ENCODE data around the gene PPM1F. TPM values are rescaled to one million over a fixed set of nuclear protein-coding genes. Genes with fewer than 3 reads are reported as not detected.

Gene PPM1F
- total and polyA plus RNA-seq, 3 experiments from 2014 or later: 9.2 to 29.1 (median 25.4) TPM

- Mint-ChIP-seq H3K4me3 (peak overlapping the region; percentile 88 to 95 (median 90)), H3K27me3 (no peaks in the 10 kb centered on the region), H3K36me3 (peaks cover 0 to 25% (median 2%) of the 10 kb centered on the region in 3 donors), H3K4me1 (peaks cover 39 to 53% (median 44%) of the 10 kb centered on the region in 3 donors), H3K9me3 (no peaks in the 10 kb centered on the region), H3K27ac (peak overlapping the region; percentile 75 to 94 (median 86))
- H3K9me3 ChIP-seq (ENCODE audit: low read length): no peaks in the 10 kb centered on the region
- peak overlapping the region; percentile 98 for H3K27ac ChIP-seq (ENCODE audit: low read depth, low read length)
- H3K4me3 ChIP-seq (ENCODE audit: low read length): peak overlapping the region; percentile 93
- H3K4me1 ChIP-seq (ENCODE audit: insufficient read depth, low read length): peaks cover 17% of the 10 kb centered on the region
- no peak for DNase-seq
- POLR2A ChIA-PET: no interaction called here
- no peaks in the 10 kb centered on the region for H3K36me3 ChIP-seq (ENCODE audit: insufficient read depth, low read length)
- CTCF ChIA-PET: interaction anchor here (2.3 kb wide), 1 partner anchor 10 kb away, joined by 18 read pairs; no protein-coding TSS in a partner anchor
- no peaks in the 10 kb centered on the region for H3K27me3 ChIP-seq (ENCODE audit: insufficient read depth, low read length, poor library complexity, severe bottlenecking)
Observed at GRCh38 chr22:21981874-21982273, 29.2 kb upstream of the PPM1F start.

DNA sequence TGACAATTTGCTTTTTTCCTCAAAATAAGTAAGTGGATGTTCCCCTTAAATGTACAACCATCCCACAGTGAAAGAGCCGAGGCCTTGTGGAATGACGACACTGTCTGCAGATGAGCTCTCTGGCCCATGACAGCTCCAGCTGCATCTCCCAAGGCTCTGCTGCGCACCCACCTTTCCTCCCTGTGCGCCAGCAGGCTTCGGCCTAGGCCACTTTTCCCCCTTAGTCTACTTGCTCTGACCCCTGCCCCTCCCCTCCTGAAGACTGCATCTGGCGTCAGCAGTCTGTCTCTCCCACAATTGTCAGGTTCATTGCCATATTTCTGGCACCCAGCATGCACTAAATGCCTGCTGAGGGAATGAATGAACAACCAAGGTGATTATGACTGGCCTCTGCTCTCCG lies 27.9 kb upstream of the PPM1F start:
- ChIA-PET POLR2A (no interaction called here), CTCF (interaction anchor here (2.3 kb wide), 1 partner anchor 8 kb away, joined by 18 read pairs; no protein-coding TSS in a partner anchor)
- Mint-ChIP-seq H3K36me3 (peaks cover 0 to 36% (median 2%) of the 10 kb centered on the region in 3 donors), H3K27ac (peak overlapping the region in 5 of 8 donors; percentile 26 to 88 (median 51)), H3K27me3 (no peaks in the 10 kb centered on the region), H3K4me1 (peaks cover 47 to 62% (median 52%) of the 10 kb centered on the region in 3 donors), H3K9me3 (no peaks in the 10 kb centered on the region), H3K4me3 (peak overlapping the region in 6 of 7 donors; percentile 12 to 90 (median 62))
- H3K9me3 ChIP-seq (ENCODE audit: low read length): no peaks in the 10 kb centered on the region
- peaks cover 17% of the 10 kb centered on the region for H3K4me1 ChIP-seq (ENCODE audit: insufficient read depth, low read length)
- no peaks in the 10 kb centered on the region for H3K27me3 ChIP-seq (ENCODE audit: insufficient read depth, low read length, poor library complexity, severe bottlenecking)
- H3K4me3 ChIP-seq (ENCODE audit: low read length): no peak overlapping the region
- H3K36me3 ChIP-seq (ENCODE audit: insufficient read depth, low read length): peaks cover 8% of the 10 kb centered on the region
- no peak overlapping the region for H3K27ac ChIP-seq (ENCODE audit: low read depth, low read length)
- DNase-seq: no peak

DNA sequence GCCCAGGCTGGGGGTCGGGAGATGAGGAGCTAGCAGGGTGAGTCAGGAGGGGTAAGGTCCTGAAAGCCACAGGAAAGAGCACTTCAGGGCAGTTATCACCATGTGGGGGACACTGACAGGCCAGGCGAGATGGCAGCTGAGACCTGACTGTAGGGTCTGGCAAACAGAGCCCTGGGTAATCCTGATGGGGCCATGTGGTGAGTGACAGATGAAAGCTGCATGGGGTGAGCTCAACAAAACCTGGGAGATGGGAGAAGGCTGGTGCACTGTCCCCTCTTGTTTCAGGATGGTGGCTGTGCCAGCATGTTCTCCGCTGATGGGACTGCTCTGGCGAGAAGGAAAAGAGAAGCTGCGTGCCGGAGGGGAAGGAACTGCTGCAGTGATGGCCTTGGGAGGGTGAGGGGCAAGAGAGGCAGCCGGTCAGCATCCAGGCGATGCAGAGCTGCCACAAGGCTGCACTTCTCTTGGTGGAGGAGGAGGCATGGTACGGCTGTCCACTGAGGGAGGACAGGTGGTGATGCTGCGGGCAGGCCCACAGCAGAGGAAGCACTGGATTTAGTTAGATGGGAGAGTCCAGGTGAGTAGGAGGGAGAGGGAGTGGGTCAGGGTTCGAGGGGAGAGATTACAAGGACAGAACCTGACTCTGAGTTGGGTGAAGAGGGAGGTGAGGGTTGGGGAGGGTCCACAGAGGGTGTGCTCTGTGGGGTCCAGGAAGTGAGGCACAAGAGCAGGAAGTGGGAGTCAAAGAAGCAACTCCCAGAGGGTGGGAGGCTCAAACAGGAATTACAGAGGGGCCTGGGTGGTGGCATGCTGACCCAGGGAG lies 26.1 kb upstream of the PPM1F start:
- ChIA-PET CTCF (no interaction called here), POLR2A (no interaction called here)
- H3K4me3 ChIP-seq (ENCODE audit: low read length): no peak overlapping the region
- peaks cover 0 to 54% (median 6%) of the 10 kb centered on the region in 3 donors for H3K36me3 Mint-ChIP-seq
- no peak for DNase-seq
- peak overlapping the region in 3 of 7 donors; percentile 8 to 66 (median 24) for H3K4me3 Mint-ChIP-seq
- H3K4me1 ChIP-seq (ENCODE audit: insufficient read depth, low read length): peaks cover 17% of the 10 kb centered on the region
- H3K4me1 Mint-ChIP-seq: peaks cover 46 to 63% (median 52%) of the 10 kb centered on the region in 3 donors
- H3K27me3 Mint-ChIP-seq: no peaks in the 10 kb centered on the region
- H3K27ac ChIP-seq (ENCODE audit: low read depth, low read length): no peak overlapping the region
- peaks cover 26% of the 10 kb centered on the region for H3K36me3 ChIP-seq (ENCODE audit: insufficient read depth, low read length)
- peak overlapping the region in 7 of 8 donors; percentile 5 to 72 (median 32) for H3K27ac Mint-ChIP-seq
- H3K9me3 ChIP-seq (ENCODE audit: low read length): no peaks in the 10 kb centered on the region
- H3K27me3 ChIP-seq (ENCODE audit: insufficient read depth, low read length, poor library complexity, severe bottlenecking): no peaks in the 10 kb centered on the region
- no peaks in the 10 kb centered on the region for H3K9me3 Mint-ChIP-seq

DNA sequence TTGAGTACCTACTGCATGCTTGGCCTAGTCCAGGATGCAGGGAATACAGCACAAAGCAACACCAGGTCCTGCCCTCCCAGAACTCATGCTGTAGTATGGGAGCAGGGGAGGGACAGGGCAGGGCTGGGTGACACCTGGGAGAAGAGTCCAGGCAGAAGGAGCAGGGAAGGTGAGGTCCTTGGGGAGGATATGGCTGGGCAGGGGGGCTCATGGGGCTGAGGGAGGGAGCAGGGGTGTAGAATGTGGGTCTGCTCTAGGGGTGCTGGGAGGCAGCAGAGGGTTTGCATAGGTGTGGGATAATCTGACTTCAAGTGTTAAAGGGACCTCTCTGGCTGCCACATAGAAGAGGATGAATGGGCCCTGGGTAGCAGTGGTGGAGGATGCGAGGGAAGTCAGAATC lies 25.2 kb upstream of the PPM1F start:
- no peaks in the 10 kb centered on the region for H3K9me3 Mint-ChIP-seq
- DNase-seq: no peak
- no peak overlapping the region for H3K4me3 Mint-ChIP-seq
- H3K36me3 Mint-ChIP-seq: peaks cover 0 to 64% (median 6%) of the 10 kb centered on the region in 3 donors
- Histone ChIP-seq H3K4me1 (ENCODE audit: insufficient read depth, low read length) (peaks cover 17% of the 10 kb centered on the region), H3K36me3 (ENCODE audit: insufficient read depth, low read length) (peaks cover 29% of the 10 kb centered on the region), H3K4me3 (ENCODE audit: low read length) (no peak overlapping the region), H3K27me3 (ENCODE audit: insufficient read depth, low read length, poor library complexity, severe bottlenecking) (no peaks in the 10 kb centered on the region), H3K9me3 (ENCODE audit: low read length) (no peaks in the 10 kb centered on the region), H3K27ac (ENCODE audit: low read depth, low read length) (no peak overlapping the region)
- H3K27me3 Mint-ChIP-seq: no peaks in the 10 kb centered on the region
- H3K27ac Mint-ChIP-seq: peak overlapping the region in 3 of 8 donors; percentile 4 to 87 (median 64)
- POLR2A ChIA-PET: interaction anchor here (0.6 kb wide), 1 partner anchor 122 kb away, joined by 4 read pairs; no protein-coding TSS in a partner anchor
- peaks cover 46 to 62% (median 51%) of the 10 kb centered on the region in 3 donors for H3K4me1 Mint-ChIP-seq
- CTCF ChIA-PET: no interaction called here

GRCh38 chr22:21975854-21976345 lies 23.3 kb upstream of the PPM1F start:
- no peak for DNase-seq
- H3K4me3 ChIP-seq (ENCODE audit: low read length): no peak overlapping the region
- CTCF ChIA-PET: no interaction called here
- H3K4me1 ChIP-seq (ENCODE audit: insufficient read depth, low read length): peaks cover 2% of the 10 kb centered on the region
- POLR2A ChIA-PET: interaction anchor here (0.5 kb wide), 1 partner anchor 241 kb away, joined by 3 read pairs; no protein-coding TSS in a partner anchor
- H3K27me3 ChIP-seq (ENCODE audit: insufficient read depth, low read length, poor library complexity, severe bottlenecking): no peaks in the 10 kb centered on the region
- peaks cover 33 to 46% (median 34%) of the 10 kb centered on the region in 3 donors for H3K4me1 Mint-ChIP-seq
- peaks cover 0 to 78% (median 8%) of the 10 kb centered on the region in 3 donors for H3K36me3 Mint-ChIP-seq
- H3K9me3 Mint-ChIP-seq: no peaks in the 10 kb centered on the region
- no peak overlapping the region for H3K4me3 Mint-ChIP-seq
- H3K36me3 ChIP-seq (ENCODE audit: insufficient read depth, low read length): peaks cover 40% of the 10 kb centered on the region
- H3K9me3 ChIP-seq (ENCODE audit: low read length): no peaks in the 10 kb centered on the region
- H3K27ac ChIP-seq (ENCODE audit: low read depth, low read length): no peak overlapping the region
- peak overlapping the region in 2 of 8 donors; percentile 27 to 65 for H3K27ac Mint-ChIP-seq
- no peaks in the 10 kb centered on the region for H3K27me3 Mint-ChIP-seq

GRCh38 chr22:21975273-21975672 lies 22.6 kb upstream of the PPM1F start:
- no peaks in the 10 kb centered on the region for H3K27me3 Mint-ChIP-seq
- H3K27ac Mint-ChIP-seq: peak overlapping the region in 1 of 8 donors; percentile 65
- Histone ChIP-seq H3K4me3 (ENCODE audit: low read length) (no peak overlapping the region), H3K9me3 (ENCODE audit: low read length) (no peaks in the 10 kb centered on the region), H3K36me3 (ENCODE audit: insufficient read depth, low read length) (peaks cover 45% of the 10 kb centered on the region), H3K4me1 (ENCODE audit: insufficient read depth, low read length) (no peaks in the 10 kb centered on the region), H3K27me3 (ENCODE audit: insufficient read depth, low read length, poor library complexity, severe bottlenecking) (no peaks in the 10 kb centered on the region), H3K27ac (ENCODE audit: low read depth, low read length) (no peak overlapping the region)
- DNase-seq: no peak
- H3K9me3 Mint-ChIP-seq: no peaks in the 10 kb centered on the region
- CTCF ChIA-PET: no interaction called here
- POLR2A ChIA-PET: no interaction called here
- H3K4me3 Mint-ChIP-seq: no peak overlapping the region
- peaks cover 0 to 84% (median 11%) of the 10 kb centered on the region in 3 donors for H3K36me3 Mint-ChIP-seq
- H3K4me1 Mint-ChIP-seq: peaks cover 28 to 40% (median 28%) of the 10 kb centered on the region in 3 donors

DNA sequence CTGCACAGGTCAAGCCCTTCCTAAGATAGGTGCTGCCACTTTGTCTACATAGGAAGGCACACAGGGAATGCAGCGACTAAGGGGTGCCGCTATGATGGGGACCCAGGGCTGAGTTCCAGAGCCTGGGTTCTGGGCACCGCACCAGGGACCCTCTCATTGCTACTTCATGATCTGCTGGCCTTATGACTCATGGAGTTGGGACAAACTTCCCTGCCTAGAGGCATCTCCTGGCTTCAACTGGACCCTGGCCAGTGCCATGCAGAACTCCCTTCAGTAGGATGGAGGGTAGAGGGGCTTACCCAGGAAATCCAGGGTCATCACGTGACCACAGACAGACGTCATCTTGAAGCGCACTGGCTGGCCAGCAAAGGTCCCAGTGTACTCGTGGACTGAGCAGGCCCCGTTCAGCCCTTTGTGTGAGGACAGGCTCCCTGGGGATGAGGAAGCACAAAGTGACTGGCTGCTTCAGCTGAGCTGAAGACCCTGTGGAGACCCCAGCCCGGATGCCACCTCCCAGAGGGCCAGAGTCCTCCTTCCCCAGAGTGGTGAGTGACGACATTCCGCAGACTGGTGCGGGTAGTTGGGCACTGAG lies 21.5 kb upstream of the PPM1F start:
- Histone ChIP-seq H3K27ac (ENCODE audit: low read depth, low read length) (no peak overlapping the region), H3K4me3 (ENCODE audit: low read length) (no peak overlapping the region), H3K36me3 (ENCODE audit: insufficient read depth, low read length) (peaks cover 49% of the 10 kb centered on the region), H3K27me3 (ENCODE audit: insufficient read depth, low read length, poor library complexity, severe bottlenecking) (no peaks in the 10 kb centered on the region), H3K4me1 (ENCODE audit: insufficient read depth, low read length) (no peaks in the 10 kb centered on the region), H3K9me3 (ENCODE audit: low read length) (no peaks in the 10 kb centered on the region)
- Mint-ChIP-seq H3K36me3 (peaks cover 0 to 81% (median 10%) of the 10 kb centered on the region in 3 donors), H3K27me3 (no peaks in the 10 kb centered on the region), H3K27ac (no peak overlapping the region), H3K4me3 (no peak overlapping the region), H3K9me3 (no peaks in the 10 kb centered on the region), H3K4me1 (peaks cover 20 to 32% (median 22%) of the 10 kb centered on the region in 3 donors)
- ChIA-PET CTCF (no interaction called here), POLR2A (interaction anchor here (0.6 kb wide), 1 partner anchor 918 kb away, joined by 5 read pairs; no protein-coding TSS in a partner anchor)
- no peak for DNase-seq
